ENCODE results near the gene GATA6.

Gene GATA6

DNA sequence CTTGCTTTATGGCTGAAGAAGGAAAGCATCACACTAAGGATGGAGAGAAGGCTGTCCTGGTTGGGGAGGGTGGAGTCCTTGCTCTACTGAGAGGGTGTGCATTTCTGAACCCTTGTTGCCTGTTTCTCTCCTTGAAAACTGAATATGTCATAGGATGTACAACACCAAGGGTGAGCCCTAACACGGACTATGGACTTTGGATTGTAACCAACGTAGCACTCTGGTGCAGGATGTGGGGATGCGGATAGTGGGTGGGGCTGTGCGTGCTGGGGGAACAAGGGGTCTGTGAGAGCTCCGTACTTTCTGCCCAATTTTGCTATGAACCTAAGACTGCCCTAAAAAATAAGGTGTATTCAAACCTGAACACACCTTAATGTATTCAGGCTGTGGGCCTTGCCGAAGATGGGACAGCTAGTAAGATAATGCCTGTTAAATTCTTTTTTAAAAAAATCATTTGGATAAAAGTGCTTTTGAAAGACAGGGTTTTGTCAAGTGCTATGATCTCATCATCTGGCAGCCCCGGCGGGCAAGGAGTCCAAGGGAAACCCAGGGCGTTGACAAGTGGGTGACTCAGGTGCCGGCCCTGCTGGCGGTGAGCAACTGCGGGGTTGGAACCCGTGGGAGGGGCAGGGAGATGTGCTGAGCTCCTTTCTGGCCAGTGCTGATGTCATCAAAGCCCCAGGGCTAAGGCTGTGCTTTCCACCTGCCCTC lies 54.0 kb downstream of the GATA6 start:
- Histone ChIP-seq H3K9ac (ENCODE audit: low read length in 2 of 2) (no peak overlapping the region), H3K27me3 (ENCODE audit: control insufficient read depth in 1 of 2, insufficient read depth in 2 of 2, low read length in 2 of 2) (no peaks in the 10 kb centered on the region), H3K36me3 (ENCODE audit: control insufficient read depth in 2 of 2, insufficient read depth in 2 of 2, low read length in 2 of 2) (no peaks in the 10 kb centered on the region), H3K4me3 (ENCODE audit: low read length in 2 of 2) (no peak overlapping the region), H3K9me3 (ENCODE audit: control insufficient read depth in 2 of 2, low read length in 2 of 2) (no peaks in the 10 kb centered on the region), H3K27ac (ENCODE audit: low read length) (no peak overlapping the region), H3K4me1 (ENCODE audit: control insufficient read depth, insufficient read depth, low read length) (no peaks in the 10 kb centered on the region)

DNA sequence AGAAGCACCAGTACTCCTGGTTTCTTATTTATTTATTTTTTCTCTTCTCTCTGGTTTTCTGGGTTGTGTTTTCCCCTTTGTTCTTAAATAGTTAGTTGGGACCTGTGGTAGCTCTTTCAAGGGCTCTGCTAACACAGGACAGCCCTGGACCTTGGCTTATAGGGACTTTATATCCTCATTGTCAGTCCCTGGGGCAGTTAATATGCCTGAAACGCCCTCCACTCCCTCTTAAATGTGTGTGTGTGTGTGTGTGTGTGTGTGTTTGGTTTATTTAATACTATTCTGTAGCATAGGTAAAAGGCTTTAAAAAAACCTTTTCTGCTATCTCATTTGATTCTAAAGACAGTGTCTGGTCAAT lies 54.6 kb downstream of the GATA6 start:
- Histone ChIP-seq H3K9ac (ENCODE audit: low read length in 2 of 2) (no peak overlapping the region), H3K4me1 (ENCODE audit: control insufficient read depth, insufficient read depth, low read length) (no peaks in the 10 kb centered on the region), H3K27ac (ENCODE audit: low read length) (no peak overlapping the region), H3K27me3 (ENCODE audit: control insufficient read depth in 1 of 2, insufficient read depth in 2 of 2, low read length in 2 of 2) (no peaks in the 10 kb centered on the region), H3K36me3 (ENCODE audit: control insufficient read depth in 2 of 2, insufficient read depth in 2 of 2, low read length in 2 of 2) (no peaks in the 10 kb centered on the region), H3K4me3 (ENCODE audit: low read length in 2 of 2) (no peak overlapping the region), H3K9me3 (ENCODE audit: control insufficient read depth in 2 of 2, low read length in 2 of 2) (no peaks in the 10 kb centered on the region)

DNA sequence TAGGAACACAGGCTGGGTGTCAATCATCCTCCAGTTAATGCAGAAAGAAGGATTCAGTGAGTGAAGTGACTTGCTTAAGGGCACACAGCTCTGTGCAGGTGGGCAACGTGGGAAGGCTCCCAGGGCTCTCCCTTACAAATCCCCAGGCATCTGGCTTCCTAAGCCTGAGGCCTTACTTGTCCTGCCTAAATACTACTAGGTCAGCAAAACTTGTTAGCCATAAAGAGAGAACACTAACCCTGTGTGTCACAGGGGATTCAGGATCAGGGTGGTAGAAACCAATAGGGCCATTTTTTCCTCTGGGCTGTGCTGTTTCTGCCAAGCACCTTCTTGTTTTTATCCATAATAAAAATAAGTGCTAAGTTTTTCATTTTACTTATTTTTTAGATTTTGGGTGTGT lies 55.0 kb downstream of the GATA6 start:
- Histone ChIP-seq H3K27ac (ENCODE audit: low read length) (no peak overlapping the region), H3K9ac (ENCODE audit: low read length in 2 of 2) (no peak overlapping the region)

DNA sequence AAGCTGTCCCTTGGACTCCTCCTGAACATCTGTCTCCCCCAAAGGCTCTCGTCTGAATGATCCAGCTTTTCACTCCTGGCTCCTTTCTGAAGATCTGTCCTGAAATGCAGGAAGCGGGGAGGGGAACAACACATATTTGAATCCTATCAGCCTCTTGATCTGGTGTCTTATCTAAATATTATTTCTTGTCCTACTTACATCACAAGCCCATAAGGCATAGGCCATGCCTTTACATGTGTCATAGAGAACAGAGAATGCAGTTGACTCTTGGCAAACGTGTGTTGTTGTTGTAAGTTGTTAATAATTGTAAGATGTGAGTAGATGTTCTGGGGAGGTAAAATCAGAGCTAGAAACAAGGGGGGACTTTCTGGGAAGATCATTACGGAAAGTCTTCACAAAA lies 57.4 kb downstream of the GATA6 start:
- no peaks in the 10 kb centered on the region for H3K27me3 ChIP-seq (ENCODE audit: control insufficient read depth in 1 of 2, insufficient read depth in 2 of 2, low read length in 2 of 2)
- H3K36me3 ChIP-seq (ENCODE audit: control insufficient read depth in 2 of 2, insufficient read depth in 2 of 2, low read length in 2 of 2) = no peaks in the 10 kb centered on the region
- H3K4me3 ChIP-seq (ENCODE audit: low read length in 2 of 2) = no peak overlapping the region
- no peak overlapping the region for H3K27ac ChIP-seq (ENCODE audit: low read length)
- H3K4me1 ChIP-seq (ENCODE audit: control insufficient read depth, insufficient read depth, low read length) = no peaks in the 10 kb centered on the region
- H3K9ac ChIP-seq (ENCODE audit: low read length in 2 of 2) = no peak overlapping the region
- no peaks in the 10 kb centered on the region for H3K9me3 ChIP-seq (ENCODE audit: control insufficient read depth in 2 of 2, low read length in 2 of 2)

More for the DNA sequence above, 55.0 kb downstream of the GATA6 start:
- no peaks in the 10 kb centered on the region for H3K36me3 ChIP-seq (ENCODE audit: control insufficient read depth in 2 of 2, insufficient read depth in 2 of 2, low read length in 2 of 2)
- no peak overlapping the region for H3K4me3 ChIP-seq (ENCODE audit: low read length in 2 of 2)
- no peaks in the 10 kb centered on the region for H3K4me1 ChIP-seq (ENCODE audit: control insufficient read depth, insufficient read depth, low read length)
- H3K9me3 ChIP-seq (ENCODE audit: control insufficient read depth in 2 of 2, low read length in 2 of 2) = no peaks in the 10 kb centered on the region
- no peaks in the 10 kb centered on the region for H3K27me3 ChIP-seq (ENCODE audit: control insufficient read depth in 1 of 2, insufficient read depth in 2 of 2, low read length in 2 of 2)

DNA sequence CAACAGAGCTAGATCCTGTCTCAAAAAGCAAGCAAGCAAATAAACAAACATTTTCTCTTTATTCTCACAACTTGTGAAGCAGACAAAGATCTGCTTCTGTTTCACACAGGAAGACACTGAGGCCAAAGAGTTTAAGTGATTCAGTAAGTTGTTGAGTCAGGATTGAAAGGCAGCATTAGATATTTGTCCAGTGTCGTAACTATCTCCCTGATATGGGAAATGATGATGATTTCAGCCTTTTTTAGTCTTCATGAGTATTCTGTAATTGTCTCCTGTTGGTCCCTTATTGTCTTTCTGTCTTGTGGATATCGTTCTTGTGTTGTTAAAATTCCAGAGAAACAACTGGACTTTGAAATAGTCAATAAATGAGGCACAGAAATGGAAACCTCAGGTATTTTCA lies 59.6 kb downstream of the GATA6 start:
- Histone ChIP-seq H3K27me3 (ENCODE audit: control insufficient read depth in 1 of 2, insufficient read depth in 2 of 2, low read length in 2 of 2) (no peaks in the 10 kb centered on the region), H3K9me3 (ENCODE audit: control insufficient read depth in 2 of 2, low read length in 2 of 2) (no peaks in the 10 kb centered on the region), H3K36me3 (ENCODE audit: control insufficient read depth in 2 of 2, insufficient read depth in 2 of 2, low read length in 2 of 2) (no peaks in the 10 kb centered on the region), H3K9ac (ENCODE audit: low read length in 2 of 2) (no peak overlapping the region), H3K27ac (ENCODE audit: low read length) (no peak overlapping the region), H3K4me3 (ENCODE audit: low read length in 2 of 2) (no peak overlapping the region), H3K4me1 (ENCODE audit: control insufficient read depth, insufficient read depth, low read length) (no peaks in the 10 kb centered on the region)

DNA sequence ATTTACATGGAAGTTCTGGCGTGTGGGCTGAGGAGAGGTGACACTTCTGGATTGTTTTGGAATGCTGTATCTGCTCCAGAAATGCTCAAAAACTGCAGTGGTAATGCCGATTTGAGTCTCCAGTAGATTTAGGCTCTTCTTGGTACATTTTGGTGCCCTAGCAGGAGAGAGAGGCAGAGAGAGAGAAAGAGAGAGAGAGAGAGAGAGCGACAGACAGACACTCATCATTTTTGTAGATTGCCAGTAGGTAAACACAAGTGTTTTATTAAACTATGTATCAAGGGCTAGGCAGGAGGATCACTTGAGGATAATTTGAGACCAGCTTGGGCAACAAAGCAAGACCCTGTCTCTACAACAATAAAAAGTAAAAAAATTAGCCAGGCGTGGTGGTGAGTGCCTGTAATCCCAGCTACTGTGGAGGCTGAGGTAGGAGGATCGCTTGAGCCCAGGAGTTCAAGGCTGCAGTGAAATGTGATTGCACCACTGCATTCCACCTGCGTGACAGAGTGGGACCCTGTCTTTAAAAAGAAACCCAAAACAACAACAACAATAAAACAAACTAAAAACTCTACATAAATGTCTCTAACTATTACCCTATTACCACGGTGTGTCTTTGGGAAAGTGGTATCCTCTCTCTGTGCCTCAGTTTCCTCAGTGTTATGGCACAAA lies 60.2 kb downstream of the GATA6 start:
- H3K9me3 ChIP-seq (ENCODE audit: control insufficient read depth in 2 of 2, low read length in 2 of 2) = no peaks in the 10 kb centered on the region
- H3K4me3 ChIP-seq (ENCODE audit: low read length in 2 of 2) = no peak overlapping the region
- H3K4me1 ChIP-seq (ENCODE audit: control insufficient read depth, insufficient read depth, low read length) = no peaks in the 10 kb centered on the region
- no peak overlapping the region for H3K27ac ChIP-seq (ENCODE audit: low read length)
- H3K9ac ChIP-seq (ENCODE audit: low read length in 2 of 2) = no peak overlapping the region
- H3K36me3 ChIP-seq (ENCODE audit: control insufficient read depth in 2 of 2, insufficient read depth in 2 of 2, low read length in 2 of 2) = no peaks in the 10 kb centered on the region
- H3K27me3 ChIP-seq (ENCODE audit: control insufficient read depth in 1 of 2, insufficient read depth in 2 of 2, low read length in 2 of 2) = no peaks in the 10 kb centered on the region

DNA sequence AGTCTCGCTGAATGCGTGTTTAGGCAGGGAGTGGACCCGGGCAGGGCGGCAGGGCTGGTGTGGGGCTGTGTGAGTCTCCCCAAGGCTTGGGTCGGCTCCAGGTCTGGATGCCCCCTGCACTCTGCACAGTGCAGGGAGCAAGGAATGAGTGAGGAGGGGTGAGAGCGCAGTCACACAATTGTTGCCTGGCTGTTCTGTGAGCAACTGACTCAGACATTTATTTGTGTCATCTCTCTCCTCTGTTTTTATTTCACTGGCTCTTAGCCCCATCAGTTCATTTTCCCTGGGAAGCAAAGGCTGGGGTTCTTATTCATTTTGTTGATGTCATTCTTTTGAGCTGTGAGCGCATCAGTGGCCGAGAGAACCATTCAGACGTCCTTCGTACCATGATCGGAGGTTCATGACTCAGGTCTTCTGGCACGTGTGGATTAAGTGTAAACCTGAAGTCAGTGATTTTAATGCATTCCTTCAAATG lies 61.1 kb downstream of the GATA6 start:
- no peaks in the 10 kb centered on the region for H3K9me3 ChIP-seq (ENCODE audit: control insufficient read depth in 2 of 2, low read length in 2 of 2)
- no peaks in the 10 kb centered on the region for H3K36me3 ChIP-seq (ENCODE audit: control insufficient read depth in 2 of 2, insufficient read depth in 2 of 2, low read length in 2 of 2)
- H3K27ac ChIP-seq (ENCODE audit: low read length) = no peak overlapping the region
- H3K4me1 ChIP-seq (ENCODE audit: control insufficient read depth, insufficient read depth, low read length) = no peaks in the 10 kb centered on the region
- no peak overlapping the region for H3K9ac ChIP-seq (ENCODE audit: low read length in 2 of 2)
- no peak overlapping the region for H3K4me3 ChIP-seq (ENCODE audit: low read length in 2 of 2)
- H3K27me3 ChIP-seq (ENCODE audit: control insufficient read depth in 1 of 2, insufficient read depth in 2 of 2, low read length in 2 of 2) = no peaks in the 10 kb centered on the region

DNA sequence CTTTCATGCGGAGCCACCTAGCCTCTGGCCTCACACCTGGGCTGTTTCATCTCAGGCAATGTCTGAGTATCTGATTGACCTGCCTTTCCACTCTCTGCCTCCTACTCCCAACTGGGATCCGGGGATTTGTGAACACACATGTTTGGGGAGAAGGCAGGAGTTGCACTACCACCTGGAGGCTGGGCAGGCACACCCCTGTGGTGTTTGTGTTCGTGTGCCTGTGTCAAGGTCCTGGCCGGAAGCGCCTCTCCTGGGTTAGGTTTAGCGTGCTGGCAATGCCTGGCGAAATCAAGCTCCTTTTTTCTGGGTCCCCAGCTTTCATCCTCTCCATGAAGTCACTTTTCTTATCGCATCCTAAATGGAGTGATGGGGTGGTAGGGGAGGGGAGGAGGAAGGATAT lies 63.9 kb downstream of the GATA6 start:
- no peaks in the 10 kb centered on the region for H3K9me3 ChIP-seq (ENCODE audit: control insufficient read depth in 2 of 2, low read length in 2 of 2)
- no peak overlapping the region for H3K9ac ChIP-seq (ENCODE audit: low read length in 2 of 2)
- H3K4me1 ChIP-seq (ENCODE audit: control insufficient read depth, insufficient read depth, low read length) = no peaks in the 10 kb centered on the region

DNA sequence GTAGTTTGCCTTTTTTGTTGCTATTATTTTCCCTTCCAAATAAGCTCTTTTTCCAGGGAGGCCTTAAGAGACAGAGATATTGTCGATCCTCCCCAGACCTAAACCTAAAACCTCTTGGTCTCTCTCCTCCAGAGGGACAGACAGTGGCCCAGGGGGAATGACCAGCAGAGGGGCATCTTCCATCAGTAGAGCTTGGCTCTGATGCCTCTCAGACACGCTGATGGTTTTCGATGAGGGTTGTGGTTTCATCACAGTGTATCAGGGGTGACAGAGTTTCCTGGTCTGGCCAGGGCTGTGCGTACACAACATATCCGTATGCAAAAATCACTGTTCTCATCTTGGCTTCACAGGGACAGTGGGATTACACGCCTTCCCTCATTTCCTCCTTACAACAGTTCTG lies 68.6 kb downstream of the GATA6 start:
- Histone ChIP-seq H3K9ac (ENCODE audit: low read length in 2 of 2) (no peak overlapping the region), H3K36me3 (ENCODE audit: control insufficient read depth in 2 of 2, insufficient read depth in 2 of 2, low read length in 2 of 2) (no peaks in the 10 kb centered on the region), H3K4me1 (ENCODE audit: control insufficient read depth, insufficient read depth, low read length) (no peaks in the 10 kb centered on the region), H3K9me3 (ENCODE audit: control insufficient read depth in 2 of 2, low read length in 2 of 2) (no peaks in the 10 kb centered on the region), H3K4me3 (ENCODE audit: low read length in 2 of 2) (no peak overlapping the region), H3K27ac (ENCODE audit: low read length) (no peak overlapping the region), H3K27me3 (ENCODE audit: control insufficient read depth in 1 of 2, insufficient read depth in 2 of 2, low read length in 2 of 2) (no peaks in the 10 kb centered on the region)

More for the DNA sequence above, 63.9 kb downstream of the GATA6 start:
- Histone ChIP-seq H3K36me3 (ENCODE audit: control insufficient read depth in 2 of 2, insufficient read depth in 2 of 2, low read length in 2 of 2) (no peaks in the 10 kb centered on the region), H3K4me3 (ENCODE audit: low read length in 2 of 2) (no peak overlapping the region), H3K27ac (ENCODE audit: low read length) (no peak overlapping the region), H3K27me3 (ENCODE audit: control insufficient read depth in 1 of 2, insufficient read depth in 2 of 2, low read length in 2 of 2) (no peaks in the 10 kb centered on the region)

DNA sequence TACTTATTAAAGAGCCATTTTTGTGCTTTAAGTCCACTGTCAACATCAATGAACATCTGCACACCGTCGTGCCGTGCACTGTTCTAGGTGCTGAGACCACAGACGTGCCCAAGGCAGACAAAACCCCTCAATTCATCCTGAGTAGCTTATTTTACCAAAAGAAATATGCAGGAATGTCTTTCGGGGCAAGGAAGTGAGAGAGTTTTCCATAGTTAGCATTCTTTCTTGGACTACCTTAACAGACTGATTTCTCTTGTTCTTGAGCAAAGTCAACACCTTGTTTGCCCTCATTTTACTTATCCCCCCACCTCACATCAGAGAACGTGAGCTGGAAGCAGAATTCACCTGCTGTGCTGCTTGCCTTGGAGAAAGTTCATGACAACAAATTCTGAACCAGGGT lies 69.3 kb downstream of the GATA6 start:
- Histone ChIP-seq H3K27me3 (ENCODE audit: control insufficient read depth in 1 of 2, insufficient read depth in 2 of 2, low read length in 2 of 2) (no peaks in the 10 kb centered on the region), H3K36me3 (ENCODE audit: control insufficient read depth in 2 of 2, insufficient read depth in 2 of 2, low read length in 2 of 2) (no peaks in the 10 kb centered on the region), H3K4me1 (ENCODE audit: control insufficient read depth, insufficient read depth, low read length) (no peaks in the 10 kb centered on the region), H3K4me3 (ENCODE audit: low read length in 2 of 2) (no peak overlapping the region), H3K9me3 (ENCODE audit: control insufficient read depth in 2 of 2, low read length in 2 of 2) (no peaks in the 10 kb centered on the region), H3K27ac (ENCODE audit: low read length) (no peak overlapping the region), H3K9ac (ENCODE audit: low read length in 2 of 2) (no peak overlapping the region)

DNA sequence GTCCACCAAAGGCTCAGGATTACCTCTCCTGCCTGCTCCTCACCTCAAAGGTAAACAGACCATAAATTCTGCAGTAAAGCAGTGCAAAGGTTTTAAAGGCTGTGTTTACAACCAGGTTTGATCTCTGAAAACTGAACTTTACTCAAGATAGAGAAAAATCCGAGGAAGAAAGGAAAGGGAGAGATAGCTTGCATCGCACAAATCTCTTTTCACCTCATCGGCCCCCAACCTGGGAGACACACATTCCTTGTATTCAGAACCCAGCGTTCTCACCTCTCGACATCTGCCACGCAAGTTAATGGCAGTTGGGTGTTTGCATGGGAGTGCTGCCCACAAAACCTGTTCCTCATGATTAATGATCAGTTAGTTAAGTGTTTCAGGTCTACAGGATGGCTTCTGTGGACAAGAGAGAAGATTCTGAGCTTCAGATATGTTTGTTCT lies 72.6 kb downstream of the GATA6 start:
- Histone ChIP-seq H3K27me3 (ENCODE audit: control insufficient read depth in 1 of 2, insufficient read depth in 2 of 2, low read length in 2 of 2) (no peaks in the 10 kb centered on the region), H3K27ac (ENCODE audit: low read length) (no peak overlapping the region), H3K9ac (ENCODE audit: low read length in 2 of 2) (no peak overlapping the region)

More for the DNA sequence above, 72.6 kb downstream of the GATA6 start:
- H3K4me1 ChIP-seq (ENCODE audit: control insufficient read depth, insufficient read depth, low read length) = no peaks in the 10 kb centered on the region
- no peaks in the 10 kb centered on the region for H3K9me3 ChIP-seq (ENCODE audit: control insufficient read depth in 2 of 2, low read length in 2 of 2)
- H3K4me3 ChIP-seq (ENCODE audit: low read length in 2 of 2) = no peak overlapping the region
- no peaks in the 10 kb centered on the region for H3K36me3 ChIP-seq (ENCODE audit: control insufficient read depth in 2 of 2, insufficient read depth in 2 of 2, low read length in 2 of 2)
